MCF 10A (cell line): Measurements from ENCODE around the gene FBXL4. TPM values are rescaled to one million over a fixed set of nuclear protein-coding genes. Genes with fewer than 3 reads are reported as not detected.
A peak's percentile ranks its signal among the peaks of the same experiment; 100 is the strongest.

Experiments used
- BruUV-seq: library from RNA; stranded (reverse); fragments of 400-500 nt; replicated peaks from 2 replicates; lab custom pipeline; 2021; lab: Mats Ljungman, UMichigan
- CTCF ChIA-PET: fragments of 300-600 bp; sonication (Branson Sonifier 250); formaldehyde crosslinking; extraction: SDS; loops from one replicate; lab custom pipeline; 2021; ENCODE audit warnings: antibody characterized with exemption, inconsistent platforms; lab: Yijun Ruan, JAX
- POLR2A ChIA-PET: fragments of 300-600, 350-650 bp; sonication (Branson Sonifier 250); formaldehyde crosslinking; extraction: SDS; loops from one replicate; lab custom pipeline; 2020; ENCODE audit warnings: antibody characterized with exemption, inconsistent platforms; lab: Yijun Ruan, JAX
- DNase-seq: peaks from one replicate; pipeline ENCODE4 v3.0.0-alpha.2; 2018; ENCODE audit not compliant: unreplicated experiment
- H3K27ac Mint-ChIP-seq: one replicate; pipeline ENCODE4 v1.8.0; 2022; ENCODE audit warnings: mild to moderate bottlenecking, low read depth, mixed read lengths; ENCODE audit not compliant: unreplicated experiment
- H3K27me3 Mint-ChIP-seq: one replicate; pipeline ENCODE4 v1.8.0; 2022; ENCODE audit warnings: mixed read lengths; ENCODE audit not compliant: insufficient read depth, unreplicated experiment
- H3K36me3 Mint-ChIP-seq: one replicate; pipeline ENCODE4 v1.8.0; 2022; ENCODE audit warnings: mild to moderate bottlenecking, moderate library complexity, mixed read lengths; ENCODE audit not compliant: insufficient read depth, unreplicated experiment
- H3K4me1 Mint-ChIP-seq: one replicate; pipeline ENCODE4 v1.8.0; 2022; ENCODE audit warnings: mixed read lengths; ENCODE audit not compliant: insufficient read depth, unreplicated experiment
- H3K4me3 Mint-ChIP-seq: one replicate; pipeline ENCODE4 v1.8.0; 2022; ENCODE audit warnings: mild to moderate bottlenecking, moderate library complexity, mixed read lengths; ENCODE audit not compliant: unreplicated experiment
- H3K9me3 Mint-ChIP-seq: one replicate; pipeline ENCODE4 v1.8.0; 2022; ENCODE audit warnings: mixed read lengths; ENCODE audit not compliant: unreplicated experiment
- CTCF ChIP-seq: fragments of 200-600 bp; IDR thresholded peaks from one replicate; pipeline ENCODE4 v1.8.0; 2022; ENCODE audit warnings: antibody characterized with exemption, mild to moderate bottlenecking; ENCODE audit not compliant: unreplicated experiment
- intact Hi-C: fragments of 100-400 bp; cut with micrococcal nuclease; formaldehyde crosslinking; loops from 2 replicates; pipeline ENCODE4 v1.14.1; 2022
- total RNA-seq: library from RNA; stranded (reverse); gene quantifications from 2 replicates; pipeline ENCODE4 v1.2.3, GENCODE V29; 2022

The FBXL4 gene
- total RNA-seq, 1 experiment from 2014 or later: 15.7 TPM

- ChIA-PET POLR2A (no interaction called here), CTCF (no interaction called here)
- peak overlapping the region; percentile 39 for H3K27ac Mint-ChIP-seq
- BruUV-seq: no TSS peak
- DNase-seq: no peak
- intact Hi-C loops: no loop called here
- no peaks in the 10 kb centered on the region for H3K4me1 Mint-ChIP-seq
- no peak for TF ChIP-seq CTCF
- no peaks in the 10 kb centered on the region for H3K27me3 Mint-ChIP-seq
- H3K9me3 Mint-ChIP-seq: no peaks in the 10 kb centered on the region
- H3K4me3 Mint-ChIP-seq: no peak overlapping the region
- peaks cover 27% of the 10 kb centered on the region for H3K36me3 Mint-ChIP-seq
Measured at GRCh38 chr6:98875375-98875774, 72.4 kb downstream of the FBXL4 start.

- Mint-ChIP-seq H3K27me3 (no peaks in the 10 kb centered on the region), H3K4me1 (no peaks in the 10 kb centered on the region), H3K27ac (no peak overlapping the region), H3K36me3 (peaks cover 19% of the 10 kb centered on the region), H3K9me3 (no peaks in the 10 kb centered on the region), H3K4me3 (no peak overlapping the region)
- intact Hi-C loops: no loop called here
- TF ChIP-seq CTCF: no peak
- no TSS peak for BruUV-seq
- ChIA-PET POLR2A (interaction anchor here (1.3 kb wide), 1 partner anchor 18 kb away, joined by 3 read pairs; no protein-coding TSS in a partner anchor), CTCF (interaction anchor here (0.6 to 1.1 kb wide), 4 partner anchors 22 to 901 kb away, joined by 3 to 4 read pairs (median 4); no protein-coding TSS in a partner anchor)
- DNase-seq: no peak
Measured at GRCh38 chr6:98871821-98872220, 75.9 kb downstream of the FBXL4 start.

- no peak overlapping the region for H3K4me3 Mint-ChIP-seq
- intact Hi-C loops: no loop called here
- H3K4me1 Mint-ChIP-seq: no peaks in the 10 kb centered on the region
- H3K27me3 Mint-ChIP-seq: no peaks in the 10 kb centered on the region
- no TSS peak for BruUV-seq
- H3K9me3 Mint-ChIP-seq: no peaks in the 10 kb centered on the region
- peak; percentile 45 for DNase-seq
- H3K36me3 Mint-ChIP-seq: peaks cover 13% of the 10 kb centered on the region
- TF ChIP-seq CTCF: no peak
- ChIA-PET CTCF (interaction anchor here (0.6 kb wide), 1 partner anchor 579 kb away, joined by 4 read pairs; no protein-coding TSS in a partner anchor), POLR2A (interaction anchor here (1.3 kb wide), 1 partner anchor 18 kb away, joined by 3 read pairs; no protein-coding TSS in a partner anchor)
- no peak overlapping the region for H3K27ac Mint-ChIP-seq
Measured at GRCh38 chr6:98871057-98871456, 76.7 kb downstream of the FBXL4 start.

- intact Hi-C loops: no loop called here
- H3K27me3 Mint-ChIP-seq: no peaks in the 10 kb centered on the region
- no TSS peak for BruUV-seq
- no peaks in the 10 kb centered on the region for H3K4me1 Mint-ChIP-seq
- no peak overlapping the region for H3K4me3 Mint-ChIP-seq
- ChIA-PET POLR2A (interaction anchor here (0.6 kb wide), 1 partner anchor 18 kb away, joined by 3 read pairs; no protein-coding TSS in a partner anchor), CTCF (interaction anchor here (0.9 kb wide), 1 partner anchor 255 kb away, joined by 4 read pairs; no protein-coding TSS in a partner anchor)
- no peaks in the 10 kb centered on the region for H3K9me3 Mint-ChIP-seq
- no peak for TF ChIP-seq CTCF
- H3K27ac Mint-ChIP-seq: no peak overlapping the region
- no peaks in the 10 kb centered on the region for H3K36me3 Mint-ChIP-seq
- no peak for DNase-seq
Measured at GRCh38 chr6:98864497-98864896, 83.2 kb downstream of the FBXL4 start.
